BJ (cell line): ENCODE measurements around the gene ZSWIM1. TPM values are rescaled to one million over a fixed set of nuclear protein-coding genes. Genes with fewer than 3 reads are reported as not detected.
"Not testable (repeated sequence)": the region's sequence is repeated elsewhere in the genome, so short reads cannot be mapped to it uniquely, and the experiment has no call there.

Experiments
- CTCF ChIA-PET: fragments of 350-600 bp; formaldehyde crosslinking; extraction: SDS; loops from one replicate; lab custom pipeline; 2021; ENCODE audit warnings: antibody characterized with exemption, inconsistent platforms; lab: Yijun Ruan, JAX
- POLR2A ChIA-PET: fragments of 300-600 bp; sonication (Branson Sonifier 250); formaldehyde crosslinking; extraction: SDS; loops from one replicate; lab custom pipeline; 2021; ENCODE audit warnings: antibody characterized with exemption; lab: Charles Lee
- DNase-seq: peaks from one replicate; pipeline ENCODE4 v3.0.0-alpha.2; 2011; ENCODE audit warnings: low read depth
- H3K27me3 ChIP-seq: 2 replicates; pipeline ENCODE4 v1.6.0; 2011; ENCODE audit warnings: low read length; ENCODE audit not compliant: control insufficient read depth, insufficient read depth
- H3K36me3 ChIP-seq: 2 replicates; pipeline ENCODE4 v1.5.1; 2011; ENCODE audit warnings: low read length; ENCODE audit not compliant: control insufficient read depth, insufficient read depth
- H3K4me3 ChIP-seq: 2 replicates; pipeline ENCODE4 v1.5.1; 2011; ENCODE audit warnings: low read depth, mild to moderate bottlenecking, control low read depth, low read length
- polyA plus RNA-seq: library from polyadenylated mRNA; depleted of rRNA; stranded (reverse); fragments of >200 nt; gene quantifications from 2 replicates; pipeline ENCODE4 v1.2.3, GENCODE V29; 2011
- TF ChIP-seq, protein P1 (sequence below): IDR thresholded peaks from 2 replicates; pipeline ENCODE4 v1.5.1; 2011; ENCODE audit warnings: low read depth, mild to moderate bottlenecking, control low read depth, inconsistent platforms, low read length, moderate library complexity; ENCODE audit not compliant: insufficient read depth

Gene ZSWIM1
- polyA plus RNA-seq, 1 experiment: 6.0 TPM

DNA sequence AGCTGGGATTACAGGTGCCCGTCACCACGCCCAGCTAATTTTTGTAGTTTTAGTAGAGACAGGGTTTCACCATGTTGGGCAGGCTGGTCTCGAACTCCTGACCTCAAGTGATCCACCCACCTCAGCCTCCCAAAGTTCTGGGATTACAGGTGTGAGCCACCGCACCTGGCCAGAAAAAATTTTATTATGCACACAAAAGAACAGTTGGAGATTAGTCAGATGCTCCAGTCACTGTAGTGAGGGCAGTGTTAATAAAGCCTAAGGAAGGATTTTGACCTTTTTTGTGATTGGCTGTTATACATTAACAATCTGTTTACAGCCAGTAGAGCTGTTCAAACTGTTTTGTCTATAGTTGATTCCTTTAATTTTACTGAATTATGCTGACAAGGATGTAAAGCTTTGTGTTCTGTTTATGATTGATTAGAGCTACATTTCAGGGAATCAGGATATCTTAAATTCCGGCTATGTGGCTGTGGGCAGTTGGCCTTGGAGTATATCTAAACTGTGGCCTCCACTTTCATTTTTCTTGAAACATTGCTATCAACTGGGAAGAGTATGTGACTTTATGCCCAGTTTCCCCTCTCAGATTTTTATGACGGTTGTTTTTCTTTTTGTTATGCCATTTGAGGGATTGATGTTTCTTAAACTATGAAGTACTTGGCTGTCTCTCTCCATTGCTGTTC, 13.8 kb upstream of the ZSWIM1 start:
- H3K27me3 ChIP-seq: no peaks in the 10 kb centered on the region
- POLR2A ChIA-PET: interaction anchor here (0.6 kb wide), 1 partner anchor 95 kb away, joined by 3 read pairs; no protein-coding TSS in a partner anchor
- CTCF ChIA-PET: interaction anchor here (0.6 to 0.9 kb wide), 2 partner anchors 10 to 146 kb away, joined by 3 read pairs; partner anchors contain the start of genes ACOT8 and ZSWIM3

DNA sequence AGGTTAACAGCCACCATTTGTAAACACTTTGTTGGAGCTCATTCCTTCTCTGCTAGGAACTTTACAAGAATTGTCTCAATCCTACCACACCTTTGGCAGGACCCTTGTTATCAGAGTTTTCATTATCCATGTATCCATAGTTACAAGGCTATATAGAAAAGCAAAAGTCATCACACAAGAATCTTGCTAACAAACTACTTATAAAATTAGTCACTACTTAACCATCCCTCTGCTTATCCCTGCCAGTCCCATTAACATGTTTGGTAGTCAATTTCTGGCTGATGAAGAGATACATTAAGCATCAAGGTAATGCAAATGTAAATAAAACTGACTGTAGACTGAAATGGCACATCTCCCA, 13.2 kb upstream of the ZSWIM1 start:
- no peak overlapping the region for H3K4me3 ChIP-seq
- POLR2A ChIA-PET: interaction anchor here (0.6 kb wide), 1 partner anchor 94 kb away, joined by 3 read pairs; no protein-coding TSS in a partner anchor
- CTCF ChIA-PET: interaction anchor here (0.6 to 0.9 kb wide), 3 partner anchors 11 to 322 kb away, joined by 3 read pairs; partner anchors contain the start of genes ACOT8 and ZSWIM3
- TF ChIP-seq, protein P1, sequence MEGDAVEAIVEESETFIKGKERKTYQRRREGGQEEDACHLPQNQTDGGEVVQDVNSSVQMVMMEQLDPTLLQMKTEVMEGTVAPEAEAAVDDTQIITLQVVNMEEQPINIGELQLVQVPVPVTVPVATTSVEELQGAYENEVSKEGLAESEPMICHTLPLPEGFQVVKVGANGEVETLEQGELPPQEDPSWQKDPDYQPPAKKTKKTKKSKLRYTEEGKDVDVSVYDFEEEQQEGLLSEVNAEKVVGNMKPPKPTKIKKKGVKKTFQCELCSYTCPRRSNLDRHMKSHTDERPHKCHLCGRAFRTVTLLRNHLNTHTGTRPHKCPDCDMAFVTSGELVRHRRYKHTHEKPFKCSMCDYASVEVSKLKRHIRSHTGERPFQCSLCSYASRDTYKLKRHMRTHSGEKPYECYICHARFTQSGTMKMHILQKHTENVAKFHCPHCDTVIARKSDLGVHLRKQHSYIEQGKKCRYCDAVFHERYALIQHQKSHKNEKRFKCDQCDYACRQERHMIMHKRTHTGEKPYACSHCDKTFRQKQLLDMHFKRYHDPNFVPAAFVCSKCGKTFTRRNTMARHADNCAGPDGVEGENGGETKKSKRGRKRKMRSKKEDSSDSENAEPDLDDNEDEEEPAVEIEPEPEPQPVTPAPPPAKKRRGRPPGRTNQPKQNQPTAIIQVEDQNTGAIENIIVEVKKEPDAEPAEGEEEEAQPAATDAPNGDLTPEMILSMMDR: no peak
- no peaks in the 10 kb centered on the region for H3K36me3 ChIP-seq
- peak; percentile 53 for DNase-seq
- no peaks in the 10 kb centered on the region for H3K27me3 ChIP-seq

More for the DNA sequence above, 13.8 kb upstream of the ZSWIM1 start:
- TF ChIP-seq, protein P1: no peak
- Histone ChIP-seq H3K36me3 (no peaks in the 10 kb centered on the region), H3K4me3 (no peak overlapping the region)
- no peak for DNase-seq

DNA sequence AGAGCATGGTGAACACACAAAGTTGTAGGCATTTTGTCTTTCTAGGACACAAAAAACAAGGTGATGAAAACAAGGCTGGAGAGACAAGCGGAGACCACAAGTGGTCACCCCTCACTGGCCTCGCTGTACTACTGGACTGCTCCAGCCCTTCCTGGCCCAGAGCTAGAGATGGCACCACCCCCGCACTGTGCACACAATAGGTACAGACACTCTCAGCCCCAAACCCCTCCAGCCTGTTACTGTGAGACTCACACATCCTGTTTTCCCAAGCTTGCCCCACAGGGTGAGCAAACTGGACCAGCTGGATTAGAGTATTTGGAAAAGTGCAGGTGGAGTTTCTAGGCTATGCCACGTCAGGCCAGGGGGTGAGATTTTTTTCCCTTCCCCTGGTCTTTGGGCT, 8.4 kb upstream of the ZSWIM1 start:
- TF ChIP-seq, protein P1: no peak
- DNase-seq: no peak
- Histone ChIP-seq H3K27me3 (no peaks in the 10 kb centered on the region), H3K36me3 (0 out of 2 replicates have a peak, but pooled peaks cover 2% of the 10 kb centered on the region), H3K4me3 (no peak overlapping the region)
- CTCF ChIA-PET: interaction anchor here (1.0 kb wide), 1 partner anchor 9 kb away, joined by 3 read pairs; no protein-coding TSS in a partner anchor
- POLR2A ChIA-PET: no interaction called here

DNA sequence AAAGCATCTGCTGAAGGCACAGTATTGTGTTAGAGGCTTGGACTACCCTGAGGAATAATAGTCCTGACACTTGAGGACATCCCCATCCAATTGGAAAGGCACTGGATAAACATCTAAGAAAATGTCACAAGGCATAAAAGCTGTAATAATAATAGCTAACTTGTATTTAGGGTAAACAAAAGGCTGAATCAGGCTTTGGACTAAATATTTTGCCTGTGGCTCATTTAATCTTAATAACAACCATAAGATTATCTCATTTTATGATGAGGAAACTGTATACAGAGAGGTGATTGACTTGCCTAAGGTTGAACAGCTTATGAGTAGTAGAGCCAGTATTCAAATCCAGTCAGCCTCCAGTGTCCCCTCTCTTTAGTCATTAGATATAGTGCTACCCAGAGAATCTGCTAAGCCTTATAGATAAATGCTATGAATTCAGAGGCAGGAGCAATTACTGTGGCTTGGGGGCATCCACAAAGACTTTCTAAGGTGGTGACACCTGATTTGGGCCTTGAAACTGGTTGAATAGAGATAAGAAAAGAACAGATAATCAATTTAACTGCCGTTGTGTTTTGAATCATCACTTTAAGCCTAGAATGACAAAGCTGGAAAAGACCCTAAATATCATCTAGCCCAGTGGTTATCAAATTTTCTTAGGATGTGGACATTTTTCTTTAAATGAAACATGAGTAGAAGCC, 7.5 kb upstream of the ZSWIM1 start:
- Histone ChIP-seq H3K4me3 (no peak overlapping the region), H3K27me3 (no peaks in the 10 kb centered on the region), H3K36me3 (0 out of 2 replicates have a peak, but pooled peaks cover 2% of the 10 kb centered on the region)
- ChIA-PET CTCF (no interaction called here), POLR2A (no interaction called here)
- no peak for DNase-seq
- TF ChIP-seq, protein P1: no peak

DNA sequence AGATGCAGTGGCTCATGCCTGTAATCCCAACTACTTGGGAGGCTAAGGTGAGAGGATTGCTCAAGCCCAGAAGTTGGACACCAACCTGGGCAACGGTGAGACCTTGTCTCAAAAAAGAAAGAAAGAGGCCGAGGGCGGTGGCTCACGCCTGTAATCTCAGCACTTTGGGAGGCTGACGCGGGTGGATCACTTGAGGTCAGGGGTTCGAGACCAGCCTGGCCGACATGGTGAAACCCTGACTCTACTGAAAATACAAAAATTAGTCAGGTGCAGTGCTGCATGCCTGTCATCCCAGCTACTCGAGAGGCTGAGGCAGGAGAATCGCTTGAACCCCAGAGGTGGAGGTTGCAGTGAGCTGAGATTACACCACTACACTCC, 6.9 kb upstream of the ZSWIM1 start:
- POLR2A ChIA-PET, H3K27me3 ChIP-seq, H3K36me3 ChIP-seq, DNase-seq, H3K4me3 ChIP-seq, CTCF ChIA-PET: not testable (repeated sequence)
